Loucy (cell line): ENCODE measurements around the gene NELFE.
"Not testable (repeated sequence)": the region's sequence is repeated elsewhere in the genome, so short reads cannot be mapped to it uniquely, and the experiment has no call there.

Experiments
- H2AFZ ChIP-seq: fragments of 200-600 bp; sonication (generic); 2 replicates; pipeline ENCODE4 v1.6.0; 2016; ENCODE audit warnings: antibody characterized with exemption, mild to moderate bottlenecking, low read length, moderate library complexity
- H3F3A ChIP-seq: fragments of 200-600 bp; 2 replicates; pipeline ENCODE4 v1.6.0; 2016; ENCODE audit warnings: antibody characterized with exemption, low read depth, mild to moderate bottlenecking
- H3K27me3 ChIP-seq: fragments of 200-600 bp; sonication (generic); 2 replicates; pipeline ENCODE4 v1.6.1; 2014; ENCODE audit warnings: low read length, mild to moderate bottlenecking; ENCODE audit not compliant: insufficient read depth, poor library complexity, severe bottlenecking
- H3K36me3 ChIP-seq: fragments of 200-600 bp; sonication (generic); 2 replicates; pipeline ENCODE4 v1.6.1; 2016; ENCODE audit warnings: low read length; ENCODE audit not compliant: insufficient read depth
- H3K4me1 ChIP-seq: fragments of 200-600 bp; sonication (generic); 2 replicates; pipeline ENCODE4 v1.5.1; 2014; ENCODE audit warnings: low read length, mild to moderate bottlenecking; ENCODE audit not compliant: insufficient read depth, poor library complexity, severe bottlenecking
- H3K4me2 ChIP-seq: fragments of 200-600 bp; sonication (generic); 2 replicates; pipeline ENCODE4 v1.6.0; 2014; ENCODE audit warnings: antibody characterized with exemption, low read length, low read depth, mild to moderate bottlenecking; ENCODE audit not compliant: poor library complexity, severe bottlenecking
- H3K4me3 ChIP-seq: fragments of 200-600 bp; sonication (generic); 2 replicates; pipeline ENCODE4 v1.5.1; 2014; ENCODE audit warnings: low read length, mild to moderate bottlenecking, mixed read lengths; ENCODE audit not compliant: poor library complexity, severe bottlenecking
- H3K79me2 ChIP-seq: fragments of 200-600 bp; sonication (generic); 2 replicates; pipeline ENCODE4 v1.6.1; 2014; ENCODE audit warnings: low read length; ENCODE audit not compliant: insufficient read depth
- H3K9ac ChIP-seq: fragments of 200-600 bp; sonication (generic); 2 replicates; pipeline ENCODE4 v1.6.0; 2014; ENCODE audit warnings: mild to moderate bottlenecking, low read depth, low read length, moderate library complexity; ENCODE audit not compliant: poor library complexity, severe bottlenecking
- H3K9me2 ChIP-seq: fragments of 200-600 bp; sonication (generic); replicated peaks from 2 replicates; pipeline ENCODE4 v1.6.1; 2016; ENCODE audit warnings: low read depth, low read length, mixed read lengths
- H3K9me3 ChIP-seq: fragments of 200-600 bp; sonication (generic); 2 replicates; pipeline ENCODE4 v1.6.1; 2014; ENCODE audit warnings: mild to moderate bottlenecking, antibody characterized with exemption, low read length, low read depth; ENCODE audit not compliant: insufficient read depth
- H4K20me1 ChIP-seq: fragments of 200-600 bp; sonication (generic); 2 replicates; pipeline ENCODE4 v1.6.0; 2014; ENCODE audit warnings: antibody characterized with exemption, low read length, mild to moderate bottlenecking; ENCODE audit not compliant: insufficient read depth, poor library complexity, severe bottlenecking

The NELFE gene

DNA sequence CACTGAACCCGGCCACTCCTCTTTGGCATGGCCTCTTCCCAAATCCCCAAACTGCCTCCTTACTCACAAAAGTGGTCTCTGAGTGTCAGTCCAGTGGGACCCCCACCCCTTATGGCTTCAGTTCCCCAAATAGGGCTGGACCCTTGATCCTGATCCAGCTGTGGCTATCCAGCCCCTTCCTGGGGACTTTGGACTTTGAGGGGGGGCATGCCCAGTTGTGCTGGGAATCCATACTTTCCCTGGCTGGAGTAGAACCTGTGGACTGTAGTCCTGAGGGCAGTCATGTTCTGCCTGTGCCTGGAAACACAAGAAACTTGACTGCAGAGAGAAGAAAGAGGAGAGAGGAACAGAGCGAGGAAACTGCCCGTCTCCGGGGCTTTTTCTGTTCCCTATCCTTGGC is 45.6 kb upstream of the NELFE start:
- not testable (repeated sequence) for H3K4me2 ChIP-seq, H3K36me3 ChIP-seq, H3K4me1 ChIP-seq, H3K9me2 ChIP-seq, H4K20me1 ChIP-seq, H3K79me2 ChIP-seq, H2AFZ ChIP-seq, H3F3A ChIP-seq, H3K9ac ChIP-seq, H3K4me3 ChIP-seq, H3K27me3 ChIP-seq, H3K9me3 ChIP-seq

DNA sequence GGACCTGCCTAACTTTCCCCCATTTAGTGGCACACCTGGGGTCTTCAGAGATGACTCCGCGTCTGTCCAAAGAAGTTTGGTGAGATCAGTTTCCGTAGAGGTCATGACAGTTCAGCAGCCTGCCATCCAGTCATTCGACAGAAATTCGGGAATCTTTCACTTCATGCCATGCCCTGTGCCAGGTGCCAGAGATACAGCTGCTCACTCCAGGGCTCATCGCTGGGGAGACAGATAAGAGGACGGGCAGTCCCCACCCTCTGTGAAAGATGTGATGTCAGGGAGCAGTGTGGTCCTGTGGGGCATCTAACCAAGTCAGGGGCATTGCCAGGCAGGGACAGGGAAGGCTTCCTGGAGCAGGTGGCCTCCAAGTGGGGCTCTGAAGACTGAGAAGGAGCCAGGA is 44.5 kb upstream of the NELFE start:
- H2AFZ ChIP-seq, H3K27me3 ChIP-seq, H3K36me3 ChIP-seq, H3K79me2 ChIP-seq, H4K20me1 ChIP-seq, H3K4me2 ChIP-seq, H3K9ac ChIP-seq, H3K4me1 ChIP-seq, H3K9me2 ChIP-seq, H3K4me3 ChIP-seq, H3K9me3 ChIP-seq, H3F3A ChIP-seq: not testable (repeated sequence)

DNA sequence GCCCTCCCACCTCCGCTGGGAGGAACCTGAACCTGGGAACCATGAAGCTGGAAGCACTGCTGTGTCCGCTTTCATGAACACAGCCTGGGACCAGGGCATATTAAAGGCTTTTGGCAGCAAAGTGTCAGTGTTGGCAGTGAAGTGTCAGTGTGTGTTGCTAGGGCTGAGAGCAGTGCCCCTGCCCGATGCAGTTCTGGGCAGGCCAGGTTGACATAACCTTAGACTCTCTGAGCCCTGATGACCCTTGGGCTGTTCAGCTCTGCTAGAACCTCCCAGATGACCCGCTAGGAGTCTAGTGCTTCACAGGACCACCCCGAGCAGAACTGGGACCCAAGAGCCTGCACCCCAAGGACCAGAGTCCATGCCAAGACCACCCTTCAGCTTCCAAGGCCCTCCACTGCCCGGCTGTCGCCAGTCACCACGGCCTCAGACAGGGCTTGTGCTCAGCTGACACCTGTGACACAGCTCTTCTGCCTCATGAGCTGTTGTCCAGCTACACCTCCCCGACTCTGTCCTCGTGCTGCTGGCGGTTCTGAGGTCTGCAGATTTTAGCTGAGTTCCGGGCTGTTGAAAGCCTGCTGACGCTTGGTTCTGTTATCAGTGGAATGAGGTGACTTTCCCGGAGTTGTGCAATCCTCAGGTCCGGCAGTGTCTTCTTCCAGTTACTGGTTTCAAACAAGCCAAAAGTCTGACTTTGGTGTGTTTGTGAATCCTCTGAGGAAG is 43.9 kb upstream of the NELFE start:
- H3F3A ChIP-seq, H3K4me3 ChIP-seq, H2AFZ ChIP-seq, H3K9me2 ChIP-seq, H4K20me1 ChIP-seq, H3K36me3 ChIP-seq, H3K9me3 ChIP-seq, H3K4me2 ChIP-seq, H3K79me2 ChIP-seq, H3K4me1 ChIP-seq, H3K9ac ChIP-seq, H3K27me3 ChIP-seq: not testable (repeated sequence)

DNA sequence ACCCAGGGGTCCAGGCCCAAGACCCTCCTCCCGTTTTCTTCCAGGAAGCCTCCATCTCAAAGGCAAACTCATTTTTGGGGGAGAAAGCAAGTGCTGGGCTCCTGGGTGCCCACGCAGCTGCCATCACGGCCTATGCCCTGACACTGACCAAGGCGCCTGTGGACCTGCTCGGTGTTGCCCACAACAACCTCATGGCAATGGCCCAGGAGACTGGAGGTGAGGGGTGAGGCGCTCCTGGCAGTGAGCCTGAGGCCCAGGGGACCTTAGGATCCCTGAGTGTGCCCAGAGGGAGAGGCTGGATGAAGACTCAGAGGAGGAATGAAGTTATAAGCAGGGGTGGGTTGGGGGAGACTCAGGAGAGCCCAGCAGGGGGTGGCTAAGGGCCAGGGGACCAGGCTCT is 37.6 kb upstream of the NELFE start:
- not testable (repeated sequence) for H3K36me3 ChIP-seq, H2AFZ ChIP-seq, H3K9me2 ChIP-seq, H3K9me3 ChIP-seq, H4K20me1 ChIP-seq, H3K9ac ChIP-seq, H3K4me3 ChIP-seq, H3F3A ChIP-seq, H3K4me1 ChIP-seq, H3K4me2 ChIP-seq, H3K79me2 ChIP-seq, H3K27me3 ChIP-seq

DNA sequence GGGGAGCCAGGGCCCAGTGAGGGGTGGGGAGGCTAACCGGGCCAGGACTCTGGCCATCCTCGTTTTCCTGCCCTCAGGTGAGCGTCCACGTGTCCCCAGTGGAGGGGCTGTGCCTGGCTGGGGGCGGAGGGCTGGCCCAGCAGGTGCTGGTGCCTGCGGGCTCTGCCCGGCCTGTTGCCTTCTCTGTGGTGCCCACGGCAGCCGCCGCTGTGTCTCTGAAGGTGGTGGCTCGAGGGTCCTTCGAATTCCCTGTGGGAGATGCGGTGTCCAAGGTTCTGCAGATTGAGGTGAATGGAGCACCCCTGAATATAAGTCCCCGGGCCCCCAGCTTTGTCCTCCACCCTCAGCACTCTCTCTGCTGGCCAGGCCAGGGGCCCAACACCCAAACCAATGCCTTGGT is 35.6 kb upstream of the NELFE start:
- H3K9ac ChIP-seq, H4K20me1 ChIP-seq, H3K27me3 ChIP-seq, H3K79me2 ChIP-seq, H3K4me1 ChIP-seq, H3K9me3 ChIP-seq, H3F3A ChIP-seq, H3K4me3 ChIP-seq, H3K9me2 ChIP-seq, H3K4me2 ChIP-seq, H3K36me3 ChIP-seq, H2AFZ ChIP-seq: not testable (repeated sequence)

DNA sequence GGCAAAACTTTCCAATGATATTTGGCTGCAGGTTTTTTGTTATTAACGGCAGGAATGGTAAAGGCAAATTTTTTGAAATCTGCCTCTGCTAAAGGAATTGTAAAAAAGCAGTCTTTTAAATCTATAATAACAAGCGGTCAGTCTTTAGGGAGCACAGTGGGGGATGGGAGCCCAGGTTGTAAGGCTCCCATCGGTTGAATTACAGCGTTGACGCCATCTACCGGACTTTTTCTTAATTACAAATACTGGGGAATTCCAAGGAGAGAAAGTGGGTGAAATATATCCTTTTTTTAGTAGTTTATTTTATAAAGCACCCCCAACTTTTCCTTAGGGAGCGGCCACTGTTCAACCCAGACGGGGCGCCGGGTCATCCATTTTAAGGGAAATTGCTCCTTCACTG is 30.6 kb upstream of the NELFE start:
- not testable (repeated sequence) for H3K27me3 ChIP-seq, H3K36me3 ChIP-seq, H3K4me3 ChIP-seq

DNA sequence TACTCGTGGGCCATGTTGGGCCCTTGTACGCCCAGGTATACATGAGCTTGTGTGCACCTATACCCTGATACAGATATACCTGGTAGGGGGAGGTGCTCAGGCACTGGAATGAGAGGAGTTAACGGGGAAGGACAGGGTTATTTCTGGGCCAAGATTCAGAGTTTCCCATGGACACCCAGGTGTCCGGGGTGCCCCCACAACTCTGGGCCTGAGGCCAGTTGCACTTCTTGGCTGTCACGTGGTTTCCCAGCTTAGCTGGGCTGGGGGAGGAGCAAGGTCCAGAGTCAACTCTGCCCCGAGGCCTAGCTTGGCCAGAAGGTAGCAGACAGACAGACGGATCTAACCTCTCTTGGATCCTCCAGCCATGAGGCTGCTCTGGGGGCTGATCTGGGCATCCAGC is 23.0 kb upstream of the NELFE start, which contains the start of gene C4A:
Gene C4A, plus strand, starts transcription at position 314 of the 400 bp plus-strand sequence. Its CDS starts 51 bp downstream, at position 365.
- H3K4me3 ChIP-seq, H3K9me2 ChIP-seq, H3K9ac ChIP-seq, H3K27me3 ChIP-seq, H3F3A ChIP-seq, H2AFZ ChIP-seq, H3K9me3 ChIP-seq, H3K79me2 ChIP-seq, H4K20me1 ChIP-seq, H3K4me2 ChIP-seq, H3K36me3 ChIP-seq: not testable (repeated sequence)
- peaks cover 15% of the 10 kb centered on the region for H3K4me1 ChIP-seq

More for the DNA sequence above, 30.6 kb upstream of the NELFE start:
- H3K9me3 ChIP-seq, H2AFZ ChIP-seq, H3K79me2 ChIP-seq, H3K9me2 ChIP-seq, H3K4me1 ChIP-seq, H3K4me2 ChIP-seq, H3F3A ChIP-seq, H3K9ac ChIP-seq, H4K20me1 ChIP-seq: not testable (repeated sequence)
